HEK293 (cell line): Measurements from ENCODE around the gene SERINC3.
A peak's percentile ranks its signal among the peaks of the same experiment; 100 is the strongest.

Experiments used
- CTCF ChIA-PET: fragments of 350-600 bp; formaldehyde crosslinking; extraction: SDS; loops from one replicate; lab custom pipeline; 2021; ENCODE audit warnings: antibody characterized with exemption; lab: Yijun Ruan, JAX
- POLR2A ChIA-PET: fragments of 300-600 bp; formaldehyde crosslinking; extraction: SDS; loops from one replicate; lab custom pipeline; 2020; ENCODE audit warnings: antibody characterized with exemption, inconsistent platforms; lab: Yijun Ruan, JAX
- H3K27ac ChIP-seq: fragments of 200-500 bp; sonication (Bioruptor generic); 2 replicates; pipeline ENCODE4 v1.5.1; 2014; ENCODE audit warnings: low read depth, low read length, control low read depth, inconsistent platforms; ENCODE audit errors: extremely low read depth
- H3K36me3 ChIP-seq, 2 experiments: fragments of 200-500 bp in 1 of 2; sonication (Bioruptor generic) in 1 of 2; 1 replicate in 1 of 2; 2 replicates in 1 of 2; pipeline ENCODE4 v1.5.1; 2014 to 2017; ENCODE audit warnings: inconsistent platforms in 2 of 2, low read length in 2 of 2; ENCODE audit not compliant: control insufficient read depth in 2 of 2, insufficient read depth in 1 of 2
- H3K4me1 ChIP-seq: fragments of 200-500 bp; sonication (Bioruptor generic); 2 replicates; pipeline ENCODE4 v1.5.1; 2014; ENCODE audit warnings: mild to moderate bottlenecking, low read length, inconsistent platforms; ENCODE audit not compliant: control insufficient read depth, insufficient read depth
- H3K4me3 ChIP-seq: 2 replicates; pipeline ENCODE4 v1.5.1; 2011; ENCODE audit warnings: low read depth, mild to moderate bottlenecking, control low read depth, low read length, moderate library complexity
- H3K9me3 ChIP-seq: fragments of 200-500 bp; sonication (Bioruptor generic); 2 replicates; pipeline ENCODE4 v1.5.1; 2014; ENCODE audit warnings: low read depth, low read length, inconsistent platforms; ENCODE audit not compliant: control insufficient read depth, insufficient read depth
- HIC1 ChIP-seq: fragments of 450-650 bp; formaldehyde crosslinking; IDR thresholded peaks from 2 replicates; pipeline ENCODE4 v1.5.1; 2016; ENCODE audit warnings: missing biosample characterization, missing genetic modification characterization
- KLF9 ChIP-seq: fragments of 450-650 bp; formaldehyde crosslinking; IDR thresholded peaks from 2 replicates; pipeline ENCODE4 v1.5.1; 2016; ENCODE audit warnings: missing biosample characterization, missing genetic modification characterization, low read depth
- MYNN ChIP-seq: fragments of 450-650 bp; formaldehyde crosslinking; IDR thresholded peaks from 2 replicates; pipeline ENCODE4 v1.5.1; 2016; ENCODE audit warnings: missing biosample characterization, missing genetic modification characterization, borderline replicate concordance
- REPIN1 ChIP-seq: fragments of 450-650 bp; formaldehyde crosslinking; IDR thresholded peaks from 2 replicates; pipeline ENCODE4 v1.5.1; 2017; ENCODE audit warnings: missing biosample characterization, missing genetic modification characterization, low read depth
- YY2 ChIP-seq: fragments of 450-650 bp; formaldehyde crosslinking; IDR thresholded peaks from 2 replicates; pipeline ENCODE4 v1.5.1; 2016; ENCODE audit warnings: missing biosample characterization, missing genetic modification characterization
- ZFP69B ChIP-seq: fragments of 450-650 bp; formaldehyde crosslinking; IDR thresholded peaks from 2 replicates; pipeline ENCODE4 v1.5.1; 2016; ENCODE audit warnings: missing biosample characterization, missing genetic modification characterization
- ZNF112 ChIP-seq: fragments of 450-650 bp; formaldehyde crosslinking; IDR thresholded peaks from 2 replicates; pipeline ENCODE4 v1.5.0; 2017; ENCODE audit warnings: missing biosample characterization, missing genetic modification characterization
- ZNF114 ChIP-seq: fragments of 450-650 bp; formaldehyde crosslinking; IDR thresholded peaks from 2 replicates; pipeline ENCODE4 v1.5.0; 2017; ENCODE audit warnings: missing biosample characterization, missing genetic modification characterization
- ZNF24 ChIP-seq: fragments of 450-650 bp; formaldehyde crosslinking; IDR thresholded peaks from 2 replicates; pipeline ENCODE4 v1.5.1; 2016; ENCODE audit warnings: missing biosample characterization, missing genetic modification characterization
- ZNF394 ChIP-seq: fragments of 450-650 bp; formaldehyde crosslinking; IDR thresholded peaks from 2 replicates; pipeline ENCODE4 v1.5.1; 2016; ENCODE audit warnings: missing biosample characterization, missing genetic modification characterization, mild to moderate bottlenecking, moderate library complexity, borderline replicate concordance
- ZNF433 ChIP-seq: fragments of 450-650 bp; formaldehyde crosslinking; IDR thresholded peaks from 2 replicates; pipeline ENCODE4 v1.5.1; 2016; ENCODE audit warnings: missing biosample characterization, missing genetic modification characterization, low read depth
- ZNF473 ChIP-seq: fragments of 450-650 bp; formaldehyde crosslinking; IDR thresholded peaks from 2 replicates; pipeline ENCODE4 v1.5.1; 2017; ENCODE audit warnings: missing biosample characterization, missing genetic modification characterization
- ZNF48 ChIP-seq: fragments of 450-650 bp; formaldehyde crosslinking; IDR thresholded peaks from 2 replicates; pipeline ENCODE4 v1.5.1; 2016; ENCODE audit warnings: missing biosample characterization, missing genetic modification characterization
- ZNF501 ChIP-seq: fragments of 450-650 bp; formaldehyde crosslinking; IDR thresholded peaks from 2 replicates; pipeline ENCODE4 v1.5.1; 2016; ENCODE audit warnings: missing biosample characterization, missing genetic modification characterization
- ZNF510 ChIP-seq: fragments of 450-650 bp; formaldehyde crosslinking; IDR thresholded peaks from 2 replicates; pipeline ENCODE4 v1.5.1; 2018; ENCODE audit warnings: mild to moderate bottlenecking, missing genetic modification characterization, missing biosample characterization; ENCODE audit not compliant: insufficient replicate concordance
- ZNF514 ChIP-seq: fragments of 450-650 bp; formaldehyde crosslinking; IDR thresholded peaks from 2 replicates; pipeline ENCODE4 v1.5.1; 2016; ENCODE audit warnings: missing biosample characterization, missing genetic modification characterization
- ZNF544 ChIP-seq: fragments of 450-650 bp; formaldehyde crosslinking; IDR thresholded peaks from 2 replicates; pipeline ENCODE4 v1.5.0; 2017; ENCODE audit warnings: missing biosample characterization, missing genetic modification characterization
- ZNF596 ChIP-seq: fragments of 450-650 bp; IDR thresholded peaks from 2 replicates; pipeline ENCODE4 v1.5.0; 2018; ENCODE audit warnings: missing biosample characterization, mild to moderate bottlenecking, missing genetic modification characterization, moderate library complexity
- ZNF600 ChIP-seq: fragments of 450-650 bp; formaldehyde crosslinking; IDR thresholded peaks from 2 replicates; pipeline ENCODE4 v1.5.1; 2016; ENCODE audit warnings: missing biosample characterization, missing genetic modification characterization
- ZNF621 ChIP-seq: fragments of 450-650 bp; formaldehyde crosslinking; IDR thresholded peaks from 2 replicates; pipeline ENCODE4 v1.5.1; 2017; ENCODE audit warnings: missing biosample characterization, missing genetic modification characterization
- ZNF645 ChIP-seq: fragments of 450-650 bp; formaldehyde crosslinking; IDR thresholded peaks from 2 replicates; pipeline ENCODE4; 2016; ENCODE audit warnings: missing biosample characterization, missing genetic modification characterization
- ZNF707 ChIP-seq: fragments of 450-650 bp; formaldehyde crosslinking; IDR thresholded peaks from 2 replicates; pipeline ENCODE4 v1.5.1; 2016; ENCODE audit warnings: missing biosample characterization, missing genetic modification characterization
- ZNF768 ChIP-seq: fragments of 450-650 bp; formaldehyde crosslinking; IDR thresholded peaks from 2 replicates; pipeline ENCODE4 v1.5.1; 2018; ENCODE audit warnings: missing biosample characterization, mild to moderate bottlenecking, missing genetic modification characterization
- ZNF791 ChIP-seq: fragments of 450-650 bp; formaldehyde crosslinking; IDR thresholded peaks from 2 replicates; pipeline ENCODE4 v1.5.1; 2016; ENCODE audit warnings: missing biosample characterization, missing genetic modification characterization
- TF ChIP-seq, protein P1 (sequence below): fragments of 450-650 bp; formaldehyde crosslinking; IDR thresholded peaks from 2 replicates; pipeline ENCODE4 v1.5.1; 2017; ENCODE audit warnings: missing biosample characterization, missing genetic modification characterization

Gene SERINC3

GRCh38 chr20:44479643-44480042 is 42.2 kb downstream of the SERINC3 start:
- no peak overlapping the region for H3K4me3 ChIP-seq
- POLR2A ChIA-PET, result no interaction called here
- H3K27ac ChIP-seq, result no peak overlapping the region
- peaks cover 5 to 48% of the 10 kb centered on the region in 2 experiments; a peak in 2 of 3 replicates for H3K36me3 ChIP-seq
- CTCF ChIA-PET, result interaction anchor here (0.7 to 0.9 kb wide), 4 partner anchors 12 to 362 kb away, joined by 3 read pairs; no protein-coding TSS in a partner anchor
- H3K4me1 ChIP-seq, result no peaks in the 10 kb centered on the region
- H3K9me3 ChIP-seq, result no peaks in the 10 kb centered on the region
- TF ChIP-seq KLF9 (tag by site-specific recombination) (no peak), ZNF114 (tag by site-specific recombination) (no peak)

DNA sequence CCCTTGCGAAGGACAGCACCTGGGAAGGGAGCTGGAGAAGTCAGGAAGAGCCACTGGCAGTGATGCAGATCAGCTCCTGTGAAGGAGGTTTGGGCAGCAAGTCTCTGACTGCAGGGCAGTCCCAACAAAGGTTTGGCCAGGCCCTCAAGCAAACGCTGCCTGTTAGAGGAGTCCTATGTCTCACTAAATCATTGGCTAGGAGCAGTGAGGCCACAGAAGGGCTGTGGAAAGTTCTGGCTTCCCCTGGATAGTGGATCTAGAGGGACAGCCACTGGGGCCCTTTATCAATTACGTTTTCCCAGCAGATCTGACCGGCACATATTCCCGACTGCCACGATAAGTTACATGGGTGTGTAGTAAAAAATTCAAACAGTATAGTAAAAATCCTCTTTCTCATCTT is 43.7 kb downstream of the SERINC3 start:
- TF ChIP-seq ZNF600, result no peak
- no peak for TF ChIP-seq ZFP69B (tag by site-specific recombination)
- no peak for TF ChIP-seq ZNF473
- TF ChIP-seq ZNF791 (tag by site-specific recombination), result no peak
- no peak for TF ChIP-seq ZNF514 (tag by site-specific recombination)
- no peak for TF ChIP-seq MYNN
- TF ChIP-seq ZNF645 (tag by site-specific recombination), result no peak
- no peak for TF ChIP-seq ZNF768
- TF ChIP-seq ZNF433 (tag by site-specific recombination), result no peak
- no peak for TF ChIP-seq REPIN1
- TF ChIP-seq ZNF596 (tag by site-specific recombination), result no peak
- TF ChIP-seq, protein P1, sequence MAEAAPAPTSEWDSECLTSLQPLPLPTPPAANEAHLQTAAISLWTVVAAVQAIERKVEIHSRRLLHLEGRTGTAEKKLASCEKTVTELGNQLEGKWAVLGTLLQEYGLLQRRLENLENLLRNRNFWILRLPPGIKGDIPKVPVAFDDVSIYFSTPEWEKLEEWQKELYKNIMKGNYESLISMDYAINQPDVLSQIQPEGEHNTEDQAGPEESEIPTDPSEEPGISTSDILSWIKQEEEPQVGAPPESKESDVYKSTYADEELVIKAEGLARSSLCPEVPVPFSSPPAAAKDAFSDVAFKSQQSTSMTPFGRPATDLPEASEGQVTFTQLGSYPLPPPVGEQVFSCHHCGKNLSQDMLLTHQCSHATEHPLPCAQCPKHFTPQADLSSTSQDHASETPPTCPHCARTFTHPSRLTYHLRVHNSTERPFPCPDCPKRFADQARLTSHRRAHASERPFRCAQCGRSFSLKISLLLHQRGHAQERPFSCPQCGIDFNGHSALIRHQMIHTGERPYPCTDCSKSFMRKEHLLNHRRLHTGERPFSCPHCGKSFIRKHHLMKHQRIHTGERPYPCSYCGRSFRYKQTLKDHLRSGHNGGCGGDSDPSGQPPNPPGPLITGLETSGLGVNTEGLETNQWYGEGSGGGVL (tag by site-specific recombination), result no peak
- no peak for TF ChIP-seq YY2 (tag by site-specific recombination)
- no peak for TF ChIP-seq ZNF112 (tag by site-specific recombination)
- no peak for TF ChIP-seq ZNF394
- Histone ChIP-seq H3K9me3 (no peaks in the 10 kb centered on the region), H3K4me3 (no peak overlapping the region), H3K27ac (0 out of 2 replicates have a peak overlapping the region, but pooled peaks have one; percentile 11), H3K4me1 (no peaks in the 10 kb centered on the region), H3K36me3 (peaks cover 3 to 33% of the 10 kb centered on the region in 2 experiments; a peak in 2 of 3 replicates)
- ChIA-PET POLR2A (no interaction called here), CTCF (no interaction called here)

- H3K4me3 ChIP-seq, result no peak overlapping the region
- ChIA-PET CTCF (interaction anchor here (0.5 to 1.2 kb wide), 3 partner anchors 129 to 237 kb away, joined by 3 to 4 read pairs (median 4); no protein-coding TSS in a partner anchor), POLR2A (no interaction called here)
- H3K9me3 ChIP-seq, result no peaks in the 10 kb centered on the region
- H3K4me1 ChIP-seq, result no peaks in the 10 kb centered on the region
- peaks cover 0 to 26% of the 10 kb centered on the region in 2 experiments; a peak in 2 of 3 replicates for H3K36me3 ChIP-seq
- no peak for TF ChIP-seq ZNF544 (tag by site-specific recombination)
- TF ChIP-seq HIC1 (tag by site-specific recombination), result no peak
- TF ChIP-seq ZNF621 (tag by site-specific recombination), result no peak
- no peak for TF ChIP-seq ZNF24 (tag by site-specific recombination)
- no peak for TF ChIP-seq ZNF510
- no peak for TF ChIP-seq ZNF48 (tag by site-specific recombination)
- TF ChIP-seq ZNF501 (tag by site-specific recombination), result no peak
- no peak for TF ChIP-seq ZNF707 (tag by site-specific recombination)
- no peak overlapping the region for H3K27ac ChIP-seq
Observed at GRCh38 chr20:44477151-44477550, 44.7 kb downstream of the SERINC3 start.
